H9 (cell line): ENCODE results near the gene TSKU. TPM values are rescaled to one million over a fixed set of nuclear protein-coding genes. Genes with fewer than 3 reads are reported as not detected.

ENCODE experiments used
- DNase-seq: peaks from one replicate; pipeline ENCODE4 v3.0.0-alpha.2; 2017
- H2AFZ ChIP-seq: one replicate; pipeline ENCODE4 v1.6.1; 2013; ENCODE audit warnings: mild to moderate bottlenecking, low read length, control low read depth, moderate library complexity
- H2AK5ac ChIP-seq: 2 replicates; pipeline ENCODE4 v1.6.1; 2013; ENCODE audit warnings: low read length, control low read depth, mixed read lengths; ENCODE audit not compliant: insufficient read length
- H2BK120ac ChIP-seq: one replicate; pipeline ENCODE4 v1.6.1; 2013; ENCODE audit warnings: low read depth, mild to moderate bottlenecking, low read length, control low read depth, inconsistent platforms; ENCODE audit not compliant: poor library complexity, severe bottlenecking
- H2BK12ac ChIP-seq: 2 replicates; pipeline ENCODE4 v1.6.1; 2013; ENCODE audit warnings: low read length, control low read depth, mixed read lengths, low read depth; ENCODE audit not compliant: insufficient read length
- H2BK15ac ChIP-seq: 2 replicates; pipeline ENCODE4 v1.6.1; 2013; ENCODE audit warnings: low read depth, low read length, control low read depth
- H2BK20ac ChIP-seq: one replicate; pipeline ENCODE4 v1.6.1; 2013; ENCODE audit warnings: low read depth, mild to moderate bottlenecking, low read length, control low read depth, inconsistent platforms; ENCODE audit not compliant: poor library complexity, severe bottlenecking
- H2BK5ac ChIP-seq: 2 replicates; pipeline ENCODE4 v1.6.1; 2013; ENCODE audit warnings: low read length, control low read depth, mixed read lengths; ENCODE audit not compliant: insufficient read length
- H3K14ac ChIP-seq: 2 replicates; pipeline ENCODE4 v1.6.1; 2013; ENCODE audit warnings: low read length, control low read depth; ENCODE audit not compliant: insufficient read depth
- H3K18ac ChIP-seq: 2 replicates; pipeline ENCODE4 v1.6.1; 2013; ENCODE audit warnings: low read depth, mild to moderate bottlenecking, mixed read lengths, low read length, control low read depth; ENCODE audit not compliant: insufficient read length
- H3K23ac ChIP-seq: 2 replicates; pipeline ENCODE4 v1.6.1; 2013; ENCODE audit warnings: low read length, control low read depth, mixed read lengths, low read depth; ENCODE audit not compliant: insufficient read length
- H3K23me2 ChIP-seq: 2 replicates; pipeline ENCODE4 v1.6.1; 2013; ENCODE audit warnings: low read depth, mild to moderate bottlenecking, mixed read lengths, low read length, control low read depth; ENCODE audit not compliant: insufficient read length, poor library complexity, severe bottlenecking
- H3K27ac ChIP-seq: 2 replicates; pipeline ENCODE4 v1.5.1; 2013; ENCODE audit warnings: low read length, control low read depth, mixed read lengths, low read depth; ENCODE audit not compliant: insufficient read length
- H3K27me3 ChIP-seq: 2 replicates; pipeline ENCODE4 v1.6.1; 2013; ENCODE audit warnings: low read length, control low read depth, inconsistent platforms; ENCODE audit not compliant: insufficient read depth
- H3K4ac ChIP-seq: 2 replicates; pipeline ENCODE4 v1.6.1; 2013; ENCODE audit warnings: low read depth, mild to moderate bottlenecking, control low read depth, inconsistent platforms, low read length, moderate library complexity
- H3K4me1 ChIP-seq: 2 replicates; pipeline ENCODE4 v1.6.1; 2013; ENCODE audit warnings: low read length, control low read depth, inconsistent platforms; ENCODE audit not compliant: insufficient read depth
- H3K4me2 ChIP-seq: 2 replicates; pipeline ENCODE4 v1.6.1; 2013; ENCODE audit warnings: low read length, control low read depth, mixed read lengths; ENCODE audit not compliant: insufficient read length, insufficient read depth
- H3K56ac ChIP-seq: 2 replicates; pipeline ENCODE4 v1.6.1; 2013; ENCODE audit warnings: low read depth, mild to moderate bottlenecking, mixed read lengths, low read length, control low read depth; ENCODE audit not compliant: insufficient read length
- H3K79me1 ChIP-seq: 2 replicates; pipeline ENCODE4 v1.6.1; 2013; ENCODE audit warnings: low read depth, mild to moderate bottlenecking, moderate library complexity, low read length, control low read depth, inconsistent platforms; ENCODE audit not compliant: insufficient read depth, poor library complexity, severe bottlenecking
- H3K79me2 ChIP-seq: 2 replicates; pipeline ENCODE4 v1.6.1; 2013; ENCODE audit warnings: low read length, control low read depth, inconsistent platforms; ENCODE audit not compliant: insufficient read depth
- H3K9ac ChIP-seq: 2 replicates; pipeline ENCODE4 v1.6.1; 2013; ENCODE audit warnings: low read length, control low read depth, mixed read lengths; ENCODE audit not compliant: insufficient read length; ENCODE audit errors: extremely low read depth
- H3K9me3 ChIP-seq: one replicate; pipeline ENCODE4 v1.6.1; 2013; ENCODE audit warnings: low read depth, low read length, inconsistent platforms; ENCODE audit not compliant: control insufficient read depth
- H3T11ph ChIP-seq: one replicate; pipeline ENCODE4 v1.6.1; 2013; ENCODE audit warnings: mild to moderate bottlenecking, low read length, control low read depth, inconsistent platforms
- H4K20me1 ChIP-seq: one replicate; pipeline ENCODE4 v1.6.1; 2013; ENCODE audit not compliant: control insufficient read depth, insufficient read length, insufficient read depth
- H4K5ac ChIP-seq: 2 replicates; pipeline ENCODE4 v1.6.1; 2013; ENCODE audit warnings: low read depth, mild to moderate bottlenecking, mixed read lengths, low read length, control low read depth; ENCODE audit not compliant: insufficient read length
- H4K8ac ChIP-seq: replicated peaks from 2 replicates; pipeline ENCODE4 v1.6.1; 2013; ENCODE audit warnings: low read length, control low read depth, mixed read lengths, low read depth; ENCODE audit not compliant: insufficient read length
- H4K91ac ChIP-seq: 2 replicates; pipeline ENCODE4 v1.6.1; 2013; ENCODE audit warnings: low read depth, mild to moderate bottlenecking, moderate library complexity, mixed read lengths, low read length, control low read depth; ENCODE audit not compliant: insufficient read length
- H3K27ac Mint-ChIP-seq, 3 experiments: 2 replicates in 2 of 3; 3 replicates in 1 of 3; pipeline ENCODE4 v1.8.0; 2020 to 2021; ENCODE audit warnings: mixed read lengths in 3 of 3, mild to moderate bottlenecking in 1 of 3, moderate library complexity in 1 of 3
- H3K27me3 Mint-ChIP-seq: 2 replicates; pipeline ENCODE4 v1.8.0; 2021; ENCODE audit warnings: low read depth, mild to moderate bottlenecking, moderate library complexity, mixed read lengths
- H3K36me3 Mint-ChIP-seq, 3 experiments: 2 replicates in 2 of 3; 3 replicates in 1 of 3; pipeline ENCODE4 v1.8.0; 2020 to 2021; ENCODE audit warnings: low read depth in 3 of 3, mixed read lengths in 3 of 3; ENCODE audit not compliant: insufficient read depth in 1 of 3
- H3K4me1 Mint-ChIP-seq, 2 experiments: 2 replicates each; pipeline ENCODE4 v1.8.0; 2020; ENCODE audit warnings: mixed read lengths in 2 of 2
- H3K4me3 Mint-ChIP-seq, 2 experiments: 2 replicates in 1 of 2; 3 replicates in 1 of 2; pipeline ENCODE4 v1.8.0; 2020 to 2021; ENCODE audit warnings: mild to moderate bottlenecking in 2 of 2, mixed read lengths in 2 of 2, moderate library complexity in 1 of 2
- H3K9me3 Mint-ChIP-seq, 2 experiments: 2 replicates in 1 of 2; 3 replicates in 1 of 2; pipeline ENCODE4 v1.8.0; 2020; ENCODE audit warnings: mild to moderate bottlenecking in 2 of 2, mixed read lengths in 2 of 2, moderate library complexity in 1 of 2
- CTCF ChIP-seq: fragments of 200-600 bp; sonication (generic); conservative IDR thresholded peaks from 3 replicates; pipeline ENCODE4 v1.8.0; 2021; ENCODE audit warnings: antibody characterized with exemption, mild to moderate bottlenecking
- WGBS: extraction: QIAGEN DNeasy Blood & Tissue Kit; methylation state at CpG from one replicate; pipeline ENCODE4 v1.1.7; 2013; ENCODE audit warnings: missing lambda C conversion rate, low lambda C conversion rate, mixed read lengths; ENCODE audit not compliant: insufficient read length; ENCODE audit errors: extremely low coverage; 5-methylcytosine and 5-hydroxymethylcytosine counted together
- total RNA-seq: library from RNA; stranded (reverse); gene quantifications from 2 replicates; pipeline ENCODE4 v1.2.1, GENCODE V29; 2021

TSKU gene
- total RNA-seq, 1 experiment from 2014 or later = 25.4 TPM

GRCh38 chr11:76750746-76751145, 32.4 kb upstream of the TSKU start:
- Histone ChIP-seq H3K18ac (no peak overlapping the region), H3K23ac (no peak overlapping the region), H2BK5ac (no peak overlapping the region), H3K9me3 (no peaks in the 10 kb centered on the region), H4K20me1 (no peaks in the 10 kb centered on the region), H3K56ac (no peak overlapping the region), H3K79me2 (no peaks in the 10 kb centered on the region), H2BK15ac (no peak overlapping the region), H4K8ac (no peak overlapping the region), H3K4ac (no peak overlapping the region), H4K91ac (no peak overlapping the region), H4K5ac (no peak overlapping the region), H3K4me2 (no peak overlapping the region), H2BK20ac (no peak overlapping the region), H3K27me3 (no peaks in the 10 kb centered on the region), H3K4me1 (no peaks in the 10 kb centered on the region; the same call in 1 of the 2 replicates), H3K79me1 (no peaks in the 10 kb centered on the region), H3K27ac (no peak overlapping the region), H2BK12ac (no peak overlapping the region), H3K9ac (no peak overlapping the region), H2BK120ac (no peak overlapping the region), H3K23me2 (no peaks in the 10 kb centered on the region), H2AK5ac (no peak overlapping the region), H3K14ac (no peak overlapping the region), H3T11ph (no peak overlapping the region), H2AFZ (no peak overlapping the region)
- Mint-ChIP-seq H3K27ac (0 out of 7 replicates have a peak overlapping the region, but pooled peaks of 1 of the 3 experiments have one; percentile 74), H3K36me3 (no peaks in the 10 kb centered on the region; a peak in 2 of 7 replicates), H3K9me3 (no peaks in the 10 kb centered on the region), H3K4me1 (peaks cover 10 to 39% of the 10 kb centered on the region in 2 experiments), H3K4me3 (no peak overlapping the region), H3K27me3 (peaks cover 10% of the 10 kb centered on the region)
- TF ChIP-seq CTCF = no peak
- DNase-seq = no peak
- no CpG with 5 or more reads among the region's 6 CpGs for WGBS
